HEK293 (cell line): ENCODE results near the gene BRPF1.
A peak's percentile ranks its signal among the peaks of the same experiment; 100 is the strongest.

Experiments used
- CTCF ChIA-PET: fragments of 350-600 bp; formaldehyde crosslinking; extraction: SDS; loops from one replicate; lab custom pipeline; 2021; ENCODE audit warnings: antibody characterized with exemption; lab: Yijun Ruan, JAX
- POLR2A ChIA-PET: fragments of 300-600 bp; formaldehyde crosslinking; extraction: SDS; loops from one replicate; lab custom pipeline; 2020; ENCODE audit warnings: antibody characterized with exemption, inconsistent platforms; lab: Yijun Ruan, JAX
- H3K27ac ChIP-seq: fragments of 200-500 bp; sonication (Bioruptor generic); 2 replicates; pipeline ENCODE4 v1.5.1; 2014; ENCODE audit warnings: low read depth, low read length, control low read depth, inconsistent platforms; ENCODE audit errors: extremely low read depth
- H3K36me3 ChIP-seq, 2 experiments: fragments of 200-500 bp in 1 of 2; sonication (Bioruptor generic) in 1 of 2; 1 replicate in 1 of 2; 2 replicates in 1 of 2; pipeline ENCODE4 v1.5.1; 2014 to 2017; ENCODE audit warnings: inconsistent platforms in 2 of 2, low read length in 2 of 2; ENCODE audit not compliant: control insufficient read depth in 2 of 2, insufficient read depth in 1 of 2
- H3K4me1 ChIP-seq: fragments of 200-500 bp; sonication (Bioruptor generic); 2 replicates; pipeline ENCODE4 v1.5.1; 2014; ENCODE audit warnings: mild to moderate bottlenecking, low read length, inconsistent platforms; ENCODE audit not compliant: control insufficient read depth, insufficient read depth
- H3K4me3 ChIP-seq: 2 replicates; pipeline ENCODE4 v1.5.1; 2011; ENCODE audit warnings: low read depth, mild to moderate bottlenecking, control low read depth, low read length, moderate library complexity
- H3K9me3 ChIP-seq: fragments of 200-500 bp; sonication (Bioruptor generic); 2 replicates; pipeline ENCODE4 v1.5.1; 2014; ENCODE audit warnings: low read depth, low read length, inconsistent platforms; ENCODE audit not compliant: control insufficient read depth, insufficient read depth
- ELK4 ChIP-seq: IDR thresholded peaks from 2 replicates; pipeline ENCODE4 v1.6.1; 2011; ENCODE audit warnings: mild to moderate bottlenecking, low read depth, low read length, borderline replicate concordance
- FEZF1 ChIP-seq: fragments of 450-650 bp; formaldehyde crosslinking; IDR thresholded peaks from 2 replicates; pipeline ENCODE4 v1.5.1; 2016; ENCODE audit warnings: missing biosample characterization, missing genetic modification characterization
- GLIS1 ChIP-seq: fragments of 450-650 bp; formaldehyde crosslinking; IDR thresholded peaks from 2 replicates; pipeline ENCODE4 v1.5.1; 2016; ENCODE audit warnings: missing biosample characterization, missing genetic modification characterization
- GLIS2 ChIP-seq: fragments of 450-650 bp; formaldehyde crosslinking; IDR thresholded peaks from 2 replicates; pipeline ENCODE4 v1.5.1; 2016; ENCODE audit warnings: missing biosample characterization, missing genetic modification characterization
- KLF9 ChIP-seq: fragments of 450-650 bp; formaldehyde crosslinking; IDR thresholded peaks from 2 replicates; pipeline ENCODE4 v1.5.1; 2016; ENCODE audit warnings: missing biosample characterization, missing genetic modification characterization, low read depth
- ZFP37 ChIP-seq: fragments of 450-650 bp; formaldehyde crosslinking; IDR thresholded peaks from 2 replicates; pipeline ENCODE4 v1.5.1; 2016; ENCODE audit warnings: missing biosample characterization, missing genetic modification characterization
- ZIC2 ChIP-seq: fragments of 450-650 bp; formaldehyde crosslinking; IDR thresholded peaks from 2 replicates; pipeline ENCODE4 v1.5.1; 2016; ENCODE audit warnings: missing biosample characterization, missing genetic modification characterization
- ZNF114 ChIP-seq: fragments of 450-650 bp; formaldehyde crosslinking; IDR thresholded peaks from 2 replicates; pipeline ENCODE4 v1.5.0; 2017; ENCODE audit warnings: missing biosample characterization, missing genetic modification characterization
- ZNF121 ChIP-seq: fragments of 450-650 bp; formaldehyde crosslinking; IDR thresholded peaks from 2 replicates; pipeline ENCODE4 v1.5.1; 2016; ENCODE audit warnings: missing biosample characterization, missing genetic modification characterization
- ZNF132 ChIP-seq: fragments of 450-650 bp; formaldehyde crosslinking; IDR thresholded peaks from 2 replicates; pipeline ENCODE4 v1.5.1; 2017; ENCODE audit warnings: missing biosample characterization, missing genetic modification characterization, borderline replicate concordance
- ZNF175 ChIP-seq: fragments of 450-650 bp; formaldehyde crosslinking; IDR thresholded peaks from 2 replicates; pipeline ENCODE4 v1.5.1; 2016; ENCODE audit warnings: missing biosample characterization, missing genetic modification characterization
- ZNF660 ChIP-seq: fragments of 450-650 bp; IDR thresholded peaks from 2 replicates; pipeline ENCODE4 v1.5.1; 2018; ENCODE audit warnings: missing biosample characterization, mild to moderate bottlenecking, missing genetic modification characterization
- ZNF76 ChIP-seq: fragments of 450-650 bp; formaldehyde crosslinking; IDR thresholded peaks from 2 replicates; pipeline ENCODE4; 2016; ENCODE audit warnings: low read depth, missing biosample characterization, missing genetic modification characterization, borderline replicate concordance
- TF ChIP-seq, protein P1 (sequence below): fragments of 450-650 bp; formaldehyde crosslinking; IDR thresholded peaks from 2 replicates; pipeline ENCODE4 v1.5.1; 2016; ENCODE audit warnings: missing biosample characterization, missing genetic modification characterization
- TF ChIP-seq, protein P2 (sequence below): fragments of 450-650 bp; formaldehyde crosslinking; IDR thresholded peaks from 2 replicates; pipeline ENCODE4 v1.5.1; 2016; ENCODE audit warnings: missing biosample characterization, missing genetic modification characterization
- TF ChIP-seq, protein P3 (sequence below): sonication (generic); formaldehyde crosslinking; IDR thresholded peaks from 2 replicates; pipeline ENCODE4 v1.8.1; 2022; ENCODE audit warnings: mild to moderate bottlenecking, moderate library complexity, missing genetic modification reagents

Gene BRPF1

DNA sequence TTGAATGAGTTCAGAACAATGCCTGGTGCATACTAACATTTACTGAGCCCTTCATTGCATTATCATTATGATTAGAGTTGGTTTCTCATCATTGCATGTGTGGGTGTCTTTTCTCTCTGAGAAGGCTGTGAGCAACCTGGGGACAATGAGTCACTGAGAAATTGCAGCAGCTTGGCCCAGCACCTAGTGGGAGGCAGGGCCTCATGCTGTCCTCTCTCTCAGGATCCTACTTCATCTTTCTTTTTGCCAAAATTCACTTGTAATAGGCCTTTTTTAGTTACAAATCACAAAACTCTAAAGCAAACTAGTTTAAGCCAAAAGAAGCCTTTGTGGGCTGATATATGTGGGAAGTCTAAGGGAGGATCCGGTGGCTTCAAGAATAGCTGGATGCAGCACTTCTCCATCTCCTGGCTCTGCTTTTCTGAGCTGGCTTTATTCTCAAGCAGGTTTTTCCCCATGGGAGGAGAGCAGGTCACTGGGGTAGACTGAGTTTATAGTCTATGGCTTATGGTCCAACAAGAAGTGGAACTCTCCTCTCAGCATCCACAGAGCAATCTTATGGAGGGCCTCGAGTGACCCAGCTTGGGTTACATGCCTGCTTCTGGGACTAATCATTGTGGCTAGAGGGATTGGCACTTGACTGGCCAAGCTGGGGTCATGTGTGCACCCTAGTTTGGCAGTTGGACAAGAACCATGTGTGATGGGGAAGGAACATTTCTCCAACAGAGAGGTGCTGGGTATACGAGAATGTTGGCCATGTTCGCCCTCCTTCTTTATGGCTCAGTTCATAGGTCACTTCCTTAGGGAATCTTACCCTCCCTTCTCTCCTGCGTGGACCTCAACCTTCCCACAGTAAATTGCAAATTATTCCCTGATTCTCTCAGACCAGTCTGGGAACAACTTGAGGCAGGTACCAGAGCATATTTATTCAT, 46.9 kb downstream of the BRPF1 start (continued):
- TF ChIP-seq ELK4 = no peak
- no peak for TF ChIP-seq KLF9
- no peak for TF ChIP-seq FEZF1
- no peak for TF ChIP-seq GLIS2 (tag by site-specific recombination)
- TF ChIP-seq, protein P1, sequence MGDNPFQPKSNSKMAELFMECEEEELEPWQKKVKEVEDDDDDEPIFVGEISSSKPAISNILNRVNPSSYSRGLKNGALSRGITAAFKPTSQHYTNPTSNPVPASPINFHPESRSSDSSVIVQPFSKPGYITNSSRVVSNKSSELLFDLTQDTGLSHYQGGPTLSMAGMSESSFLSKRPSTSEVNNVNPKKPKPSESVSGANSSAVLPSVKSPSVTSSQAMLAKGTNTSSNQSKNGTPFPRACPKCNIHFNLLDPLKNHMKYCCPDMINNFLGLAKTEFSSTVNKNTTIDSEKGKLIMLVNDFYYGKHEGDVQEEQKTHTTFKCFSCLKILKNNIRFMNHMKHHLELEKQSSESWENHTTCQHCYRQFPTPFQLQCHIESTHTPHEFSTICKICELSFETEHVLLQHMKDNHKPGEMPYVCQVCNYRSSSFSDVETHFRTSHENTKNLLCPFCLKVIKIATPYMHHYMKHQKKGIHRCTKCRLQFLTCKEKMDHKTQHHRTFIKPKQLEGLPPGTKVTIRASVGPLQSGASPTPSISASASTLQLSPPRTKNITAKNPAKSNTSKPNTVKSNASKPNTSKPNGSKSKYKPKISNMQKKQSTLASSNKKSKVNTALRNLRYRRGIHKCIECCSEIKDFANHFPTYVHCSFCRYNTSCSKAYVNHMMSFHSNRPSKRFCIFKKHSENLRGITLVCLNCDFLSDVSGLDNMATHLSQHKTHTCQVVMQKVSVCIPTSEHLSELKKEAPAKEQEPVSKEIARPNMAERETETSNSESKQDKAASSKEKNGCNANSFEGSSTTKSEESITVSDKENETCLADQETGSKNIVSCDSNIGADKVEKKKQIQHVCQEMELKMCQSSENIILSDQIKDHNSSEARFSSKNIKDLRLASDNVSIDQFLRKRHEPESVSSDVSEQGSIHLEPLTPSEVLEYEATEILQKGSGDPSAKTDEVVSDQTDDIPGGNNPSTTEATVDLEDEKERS (tag by site-specific recombination) = no peak

GRCh38 chr3:9779075-9779593, 47.6 kb downstream of the BRPF1 start:
- H3K27ac ChIP-seq = no peak overlapping the region
- no peaks in the 10 kb centered on the region for H3K9me3 ChIP-seq
- CTCF ChIA-PET = no interaction called here
- H3K36me3 ChIP-seq = peaks cover 10 to 49% of the 10 kb centered on the region in 2 experiments; a peak in 2 of 3 replicates
- no peaks in the 10 kb centered on the region for H3K4me1 ChIP-seq
- no peak for TF ChIP-seq ZFP37 (tag by site-specific recombination)
- POLR2A ChIA-PET = no interaction called here
- H3K4me3 ChIP-seq = no peak overlapping the region

DNA sequence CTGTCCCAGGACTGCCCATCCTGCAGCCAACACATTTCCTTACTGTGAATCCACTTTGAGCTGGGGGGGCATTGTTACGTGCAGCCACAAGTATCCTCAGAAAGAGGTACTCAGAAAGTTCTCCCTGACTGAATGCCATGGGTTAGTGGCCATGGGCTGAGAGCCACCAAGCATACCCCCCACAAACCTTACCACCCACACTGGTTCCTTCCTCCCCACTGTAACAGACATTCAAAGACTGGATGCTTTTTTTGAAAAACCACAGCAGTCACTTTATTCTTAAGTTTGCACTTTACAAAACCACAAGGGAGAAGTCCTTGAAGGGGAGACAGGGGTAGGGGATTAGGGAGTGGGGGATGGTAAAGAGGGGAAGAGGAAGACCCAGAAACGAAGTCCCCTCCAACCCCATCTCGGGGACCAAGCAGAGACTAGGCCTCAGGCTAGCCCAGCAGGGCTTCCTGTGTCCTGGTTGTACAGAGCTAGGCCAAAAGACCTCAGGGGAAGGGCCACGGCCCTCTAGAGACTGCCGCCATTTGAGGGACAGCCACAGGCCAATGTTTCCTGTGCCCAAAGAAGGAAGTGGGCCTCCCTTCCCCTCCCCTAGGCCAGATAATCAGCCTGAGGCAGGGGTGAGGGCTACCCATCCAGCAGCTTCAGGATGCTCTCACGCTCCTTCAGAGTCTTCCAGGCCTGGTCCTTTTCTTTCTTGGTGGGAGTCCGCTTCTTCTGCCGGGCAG, 48.4 kb downstream of the BRPF1 start:
- Histone ChIP-seq H3K27ac (no peak overlapping the region), H3K4me1 (no peaks in the 10 kb centered on the region), H3K4me3 (no peak overlapping the region), H3K36me3 (peaks cover 13 to 52% of the 10 kb centered on the region in 2 experiments; a peak in 2 of 3 replicates), H3K9me3 (no peaks in the 10 kb centered on the region)
- POLR2A ChIA-PET = interaction anchor here (2.0 kb wide), 1 partner anchor 13 kb away, joined by 6 read pairs; the partner anchor contains the start of gene ARPC4
- CTCF ChIA-PET = no interaction called here
- TF ChIP-seq GLIS1 (tag by site-specific recombination) = peak; percentile 72
- no peak for TF ChIP-seq ZNF121
- TF ChIP-seq, protein P2, sequence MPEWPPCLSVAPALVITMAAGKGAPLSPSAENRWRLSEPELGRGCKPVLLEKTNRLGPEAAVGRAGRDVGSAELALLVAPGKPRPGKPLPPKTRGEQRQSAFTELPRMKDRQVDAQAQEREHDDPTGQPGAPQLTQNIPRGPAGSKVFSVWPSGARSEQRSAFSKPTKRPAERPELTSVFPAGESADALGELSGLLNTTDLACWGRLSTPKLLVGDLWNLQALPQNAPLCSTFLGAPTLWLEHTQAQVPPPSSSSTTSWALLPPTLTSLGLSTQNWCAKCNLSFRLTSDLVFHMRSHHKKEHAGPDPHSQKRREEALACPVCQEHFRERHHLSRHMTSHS (tag by site-specific recombination) = no peak

DNA sequence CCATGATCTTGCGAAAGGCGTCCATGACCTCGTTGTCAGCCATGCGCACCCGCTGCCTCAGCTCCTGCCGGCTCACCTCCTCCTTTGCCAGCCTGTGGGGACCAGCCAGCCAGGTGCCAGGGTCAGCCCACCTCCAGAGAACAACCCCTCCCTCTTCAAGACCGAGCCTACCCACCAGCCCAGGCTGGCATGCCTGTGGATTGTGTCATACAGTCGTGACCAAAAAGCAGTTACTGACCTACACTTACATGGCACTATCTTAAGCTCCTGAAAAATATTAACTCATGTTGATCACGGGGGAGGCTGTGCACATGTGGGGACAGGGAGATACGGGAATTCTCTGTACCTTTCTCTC, 48.9 kb downstream of the BRPF1 start:
- Histone ChIP-seq H3K4me3 (no peak overlapping the region), H3K36me3 (peaks cover 13 to 57% of the 10 kb centered on the region in 2 experiments; a peak in 2 of 3 replicates), H3K27ac (no peak overlapping the region), H3K9me3 (no peaks in the 10 kb centered on the region), H3K4me1 (no peaks in the 10 kb centered on the region)
- ChIA-PET CTCF (interaction anchor here (0.7 kb wide), 1 partner anchor 36 kb away, joined by 3 read pairs; no protein-coding TSS in a partner anchor), POLR2A (interaction anchor here (1.7 to 2.0 kb wide), 2 partner anchors 10 to 12 kb away, joined by 6 to 8 read pairs; partner anchors contain the start of genes ARPC4 and CAMK1)
- TF ChIP-seq ZNF132 (tag by site-specific recombination) (no peak), ZNF114 (tag by site-specific recombination) (no peak), ZNF175 (tag by site-specific recombination) (no peak), ZIC2 (no peak), ZNF660 (no peak), ZNF76 (tag by site-specific recombination) (no peak)
- TF ChIP-seq, protein P3, sequence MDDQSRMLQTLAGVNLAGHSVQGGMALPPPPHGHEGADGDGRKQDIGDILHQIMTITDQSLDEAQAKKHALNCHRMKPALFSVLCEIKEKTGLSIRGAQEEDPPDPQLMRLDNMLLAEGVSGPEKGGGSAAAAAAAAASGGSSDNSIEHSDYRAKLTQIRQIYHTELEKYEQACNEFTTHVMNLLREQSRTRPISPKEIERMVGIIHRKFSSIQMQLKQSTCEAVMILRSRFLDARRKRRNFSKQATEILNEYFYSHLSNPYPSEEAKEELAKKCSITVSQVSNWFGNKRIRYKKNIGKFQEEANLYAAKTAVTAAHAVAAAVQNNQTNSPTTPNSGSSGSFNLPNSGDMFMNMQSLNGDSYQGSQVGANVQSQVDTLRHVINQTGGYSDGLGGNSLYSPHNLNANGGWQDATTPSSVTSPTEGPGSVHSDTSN (CRISPR knock-in tag) = no peak
